GM23338 (cell line): Measurements from ENCODE around the gene MCM7. TPM values are rescaled to one million over a fixed set of nuclear protein-coding genes. Genes with fewer than 3 reads are reported as not detected.

Experiments used
- ATAC-seq: fragments of 200-7000 bp; cut with Tn5 transposase; 3 replicates; pipeline ENCODE4 v1.9.1; 2020
- DNase-seq: peaks from one replicate; pipeline ENCODE4 v3.0.0-alpha.2; 2015; ENCODE audit warnings: low spot score
- H2AFZ ChIP-seq: fragments of 200-600 bp; sonication (generic); 2 replicates; pipeline ENCODE4 v1.8.0; 2016; ENCODE audit warnings: antibody characterized with exemption, mild to moderate bottlenecking, moderate library complexity
- H3F3A ChIP-seq: fragments of 200-600 bp; sonication (generic); replicated peaks from 2 replicates; pipeline ENCODE4 v1.8.0; 2017; ENCODE audit warnings: antibody characterized with exemption, mixed run types, low read depth
- H3K27ac ChIP-seq: fragments of 200-600 bp; sonication (generic); 2 replicates; pipeline ENCODE4 v1.6.1; 2016; ENCODE audit warnings: low read depth
- H3K27me3 ChIP-seq: fragments of 200-600 bp; sonication (generic); 2 replicates; pipeline ENCODE4 v1.8.0; 2016; ENCODE audit warnings: mild to moderate bottlenecking, mixed run types, moderate library complexity; ENCODE audit not compliant: insufficient read depth
- H3K36me3 ChIP-seq: fragments of 200-600 bp; sonication (generic); 2 replicates; pipeline ENCODE4 v1.8.0; 2016; ENCODE audit warnings: mild to moderate bottlenecking; ENCODE audit not compliant: insufficient read depth
- H3K4me1 ChIP-seq: fragments of 200-600 bp; sonication (generic); 2 replicates; pipeline ENCODE4 v1.8.0; 2016; ENCODE audit warnings: mild to moderate bottlenecking, moderate library complexity; ENCODE audit not compliant: insufficient read depth
- H3K4me2 ChIP-seq: fragments of 200-600 bp; sonication (generic); 2 replicates; pipeline ENCODE4 v1.7.1; 2017; ENCODE audit warnings: mixed run types
- H3K4me3 ChIP-seq: fragments of 200-600 bp; sonication (generic); 2 replicates; pipeline ENCODE4 v1.6.1; 2016; ENCODE audit warnings: mixed run types
- H3K79me2 ChIP-seq: fragments of 200-600 bp; sonication (generic); replicated peaks from 2 replicates; pipeline ENCODE4 v1.8.0; 2017; ENCODE audit warnings: mild to moderate bottlenecking; ENCODE audit not compliant: insufficient read depth
- H3K9me2 ChIP-seq: fragments of 200-600 bp; sonication (generic); 2 replicates; pipeline ENCODE4 v1.8.0; 2017; ENCODE audit not compliant: insufficient read depth
- H4K20me1 ChIP-seq: fragments of 200-600 bp; sonication (generic); replicated peaks from 2 replicates; pipeline ENCODE4 v1.8.0; 2017; ENCODE audit warnings: mild to moderate bottlenecking; ENCODE audit not compliant: insufficient read depth
- H3K27ac Mint-ChIP-seq: 2 replicates; pipeline ENCODE4 v1.8.0; 2020; ENCODE audit warnings: inconsistent platforms, mild to moderate bottlenecking, moderate library complexity, mixed read lengths
- H3K27me3 Mint-ChIP-seq: 3 replicates; pipeline ENCODE4 v1.8.0; 2022; ENCODE audit warnings: low read depth, mild to moderate bottlenecking, moderate library complexity, mixed read lengths, inconsistent platforms; ENCODE audit not compliant: insufficient read depth, poor library complexity
- H3K36me3 Mint-ChIP-seq: 3 replicates; pipeline ENCODE4 v1.8.0; 2021; ENCODE audit warnings: low read depth, mild to moderate bottlenecking, inconsistent platforms, moderate library complexity, mixed read lengths
- H3K4me1 Mint-ChIP-seq: 3 replicates; pipeline ENCODE4 v1.8.0; 2020; ENCODE audit warnings: mild to moderate bottlenecking, inconsistent platforms, mixed read lengths
- H3K4me3 Mint-ChIP-seq: 3 replicates; pipeline ENCODE4 v1.8.0; 2021; ENCODE audit warnings: moderate library complexity, mild to moderate bottlenecking, inconsistent platforms, mixed read lengths
- H3K9me3 Mint-ChIP-seq: 3 replicates; pipeline ENCODE4 v1.8.0; 2020; ENCODE audit warnings: moderate library complexity, mild to moderate bottlenecking, inconsistent platforms, mixed read lengths
- CREB1 ChIP-seq: fragments of 250-450 bp; sonication (Bioruptor Pico); IDR thresholded peaks from 2 replicates; pipeline ENCODE4 v1.5.0; 2020; ENCODE audit warnings: low read depth, mild to moderate bottlenecking, moderate library complexity
- CTCF ChIP-seq, 2 experiments: fragments of 200-600 bp in 1 of 2; sonication (generic) in 1 of 2; conservative IDR thresholded peaks; 2 replicates each; pipeline versions ENCODE4 v1.5.1 to v1.6.1; 2016 to 2017; ENCODE audit warnings: antibody characterized with exemption in 2 of 2, low read depth in 2 of 2, mild to moderate bottlenecking in 2 of 2, moderate library complexity in 1 of 2
- EZH2 ChIP-seq: fragments of 200-600 bp; sonication (generic); IDR thresholded peaks from one replicate; pipeline ENCODE4 v1.8.0; 2017; ENCODE audit warnings: antibody characterized with exemption, mild to moderate bottlenecking, low read depth; ENCODE audit not compliant: unreplicated experiment
- JUNB ChIP-seq: IDR thresholded peaks from one replicate; pipeline ENCODE4 v1.6.1; 2016; ENCODE audit warnings: antibody characterized with exemption; ENCODE audit not compliant: unreplicated experiment
- NANOG ChIP-seq: IDR thresholded peaks from 2 replicates; pipeline ENCODE4 v1.6.1; 2016; ENCODE audit warnings: antibody characterized with exemption, borderline replicate concordance
- POLR2AphosphoS5 ChIP-seq: IDR thresholded peaks from 2 replicates; pipeline ENCODE4 v1.6.1; 2016; ENCODE audit warnings: antibody characterized with exemption, low read depth
- STAT1 ChIP-seq: IDR thresholded peaks from one replicate; pipeline ENCODE4 v1.6.1; 2016; ENCODE audit warnings: antibody characterized with exemption; ENCODE audit not compliant: unreplicated experiment
- ZNF114 ChIP-seq: fragments of 250-450 bp; sonication (Bioruptor Pico); IDR thresholded peaks from 2 replicates; pipeline ENCODE4 v1.5.0; 2020; ENCODE audit warnings: mild to moderate bottlenecking, moderate library complexity
- polyA plus RNA-seq: library from polyadenylated mRNA; unstranded; fragments of >200 nt; fragmentation: Nextera tagmentation; extraction: Ambion mirVana; gene quantifications from 2 replicates; pipeline ENCODE4 v1.2.1, GENCODE V29; 2016
- total RNA-seq: library from RNA; depleted of rRNA; stranded (reverse); fragments of >200 nt; shearing (Covaris generic); gene quantifications from 2 replicates; pipeline ENCODE4 v1.2.3, GENCODE V29; 2014
- TF ChIP-seq, protein P1 (sequence below): IDR thresholded peaks from 2 replicates; pipeline ENCODE4 v1.6.1; 2016; ENCODE audit warnings: antibody characterized with exemption
- TF ChIP-seq, protein P2 (sequence below): fragments of 250-450 bp; sonication (Bioruptor Pico); IDR thresholded peaks from 2 replicates; pipeline ENCODE4 v1.5.0; 2020; ENCODE audit warnings: mild to moderate bottlenecking, moderate library complexity

MCM7 gene
- total and polyA plus RNA-seq, 2 experiments from 2014 or later: 140 to 285 TPM

GRCh38 chr7:100061518-100062193, 39.5 kb downstream of the MCM7 start:
- H3K4me2 ChIP-seq: no peak overlapping the region
- H3K36me3 ChIP-seq: peaks cover 40% of the 10 kb centered on the region
- H3K79me2 ChIP-seq: no peaks in the 10 kb centered on the region
- no peaks in the 10 kb centered on the region for H3K4me1 ChIP-seq
- peaks cover 12% of the 10 kb centered on the region; the same call in 1 of the 2 replicates for H3F3A ChIP-seq
- TF ChIP-seq CREB1 (CRISPR knock-in tag) (no peak), STAT1 (no peak), ZNF114 (CRISPR knock-in tag) (no peak), JUNB (no peak), EZH2 (no peak), CTCF (conservative IDR thresholded peaks at IDR 0.05; ENCODE audit: low read depth in 2 of 2) (no peak), NANOG (no peak), POLR2AphosphoS5 (no peak)
- TF ChIP-seq, protein P1, sequence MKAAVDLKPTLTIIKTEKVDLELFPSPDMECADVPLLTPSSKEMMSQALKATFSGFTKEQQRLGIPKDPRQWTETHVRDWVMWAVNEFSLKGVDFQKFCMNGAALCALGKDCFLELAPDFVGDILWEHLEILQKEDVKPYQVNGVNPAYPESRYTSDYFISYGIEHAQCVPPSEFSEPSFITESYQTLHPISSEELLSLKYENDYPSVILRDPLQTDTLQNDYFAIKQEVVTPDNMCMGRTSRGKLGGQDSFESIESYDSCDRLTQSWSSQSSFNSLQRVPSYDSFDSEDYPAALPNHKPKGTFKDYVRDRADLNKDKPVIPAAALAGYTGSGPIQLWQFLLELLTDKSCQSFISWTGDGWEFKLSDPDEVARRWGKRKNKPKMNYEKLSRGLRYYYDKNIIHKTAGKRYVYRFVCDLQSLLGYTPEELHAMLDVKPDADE: no peak
- no peaks in the 10 kb centered on the region for H3K27me3 ChIP-seq
- no peak overlapping the region for H3K4me3 Mint-ChIP-seq
- H3K4me3 ChIP-seq: no peak overlapping the region
- peaks cover 6% of the 10 kb centered on the region; the same call in 1 of the 2 replicates for H4K20me1 ChIP-seq
- H3K27me3 Mint-ChIP-seq: peaks cover 7% of the 10 kb centered on the region
- H3K36me3 Mint-ChIP-seq: peaks cover 87% of the 10 kb centered on the region
- H3K27ac ChIP-seq: no peak overlapping the region
- no peak overlapping the region for H3K27ac Mint-ChIP-seq
- no peak overlapping the region for H2AFZ ChIP-seq
- H3K4me1 Mint-ChIP-seq: no peaks in the 10 kb centered on the region
- DNase-seq: no peak
- no peak for ATAC-seq
- H3K9me2 ChIP-seq: no peaks in the 10 kb centered on the region
- H3K9me3 Mint-ChIP-seq: no peaks in the 10 kb centered on the region

DNA sequence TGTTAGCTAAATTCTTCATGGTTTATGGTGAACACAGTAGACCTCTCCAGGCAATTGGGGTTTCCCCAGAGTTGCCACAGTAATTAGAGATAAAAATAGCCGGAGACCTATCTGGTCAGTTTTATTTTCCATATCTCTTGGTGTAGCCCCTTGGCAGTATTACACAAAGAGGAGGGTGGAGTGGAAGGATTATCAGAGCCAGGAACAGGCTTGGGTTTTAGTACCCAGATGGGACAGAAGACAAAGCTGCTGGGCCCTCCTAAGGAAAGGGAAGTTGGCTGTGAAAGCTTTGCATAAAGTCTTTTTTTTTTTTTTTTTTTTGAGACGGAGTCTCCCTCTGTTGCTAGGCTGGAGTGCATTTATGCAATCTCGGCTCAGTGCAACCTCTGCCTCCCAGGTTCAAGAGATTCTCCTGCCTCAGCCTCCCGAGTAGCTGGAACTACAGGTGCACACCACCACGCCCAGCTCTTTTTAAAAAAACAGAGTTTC, 41.9 kb downstream of the MCM7 start:
- H3K4me1 Mint-ChIP-seq: no peaks in the 10 kb centered on the region
- Histone ChIP-seq H3K9me2 (no peaks in the 10 kb centered on the region), H3K4me3 (no peak overlapping the region), H2AFZ (no peak overlapping the region), H3K27me3 (no peaks in the 10 kb centered on the region), H3K4me1 (no peaks in the 10 kb centered on the region), H3K27ac (no peak overlapping the region), H3K4me2 (no peak overlapping the region), H3F3A (0 out of 2 replicates have a peak, but pooled peaks cover 2% of the 10 kb centered on the region), H3K79me2 (peaks cover under 1% of the 10 kb centered on the region; the same call in 1 of the 2 replicates), H3K36me3 (peaks cover 32% of the 10 kb centered on the region), H4K20me1 (peaks cover 6% of the 10 kb centered on the region; the same call in 1 of the 2 replicates)
- H3K9me3 Mint-ChIP-seq: no peaks in the 10 kb centered on the region
- no peak overlapping the region for H3K4me3 Mint-ChIP-seq
- H3K27me3 Mint-ChIP-seq: peaks cover 4% of the 10 kb centered on the region
- H3K27ac Mint-ChIP-seq: no peak overlapping the region
- peaks cover 68% of the 10 kb centered on the region for H3K36me3 Mint-ChIP-seq
- ATAC-seq (no peak), DNase-seq (no peak)
- TF ChIP-seq, protein P2, sequence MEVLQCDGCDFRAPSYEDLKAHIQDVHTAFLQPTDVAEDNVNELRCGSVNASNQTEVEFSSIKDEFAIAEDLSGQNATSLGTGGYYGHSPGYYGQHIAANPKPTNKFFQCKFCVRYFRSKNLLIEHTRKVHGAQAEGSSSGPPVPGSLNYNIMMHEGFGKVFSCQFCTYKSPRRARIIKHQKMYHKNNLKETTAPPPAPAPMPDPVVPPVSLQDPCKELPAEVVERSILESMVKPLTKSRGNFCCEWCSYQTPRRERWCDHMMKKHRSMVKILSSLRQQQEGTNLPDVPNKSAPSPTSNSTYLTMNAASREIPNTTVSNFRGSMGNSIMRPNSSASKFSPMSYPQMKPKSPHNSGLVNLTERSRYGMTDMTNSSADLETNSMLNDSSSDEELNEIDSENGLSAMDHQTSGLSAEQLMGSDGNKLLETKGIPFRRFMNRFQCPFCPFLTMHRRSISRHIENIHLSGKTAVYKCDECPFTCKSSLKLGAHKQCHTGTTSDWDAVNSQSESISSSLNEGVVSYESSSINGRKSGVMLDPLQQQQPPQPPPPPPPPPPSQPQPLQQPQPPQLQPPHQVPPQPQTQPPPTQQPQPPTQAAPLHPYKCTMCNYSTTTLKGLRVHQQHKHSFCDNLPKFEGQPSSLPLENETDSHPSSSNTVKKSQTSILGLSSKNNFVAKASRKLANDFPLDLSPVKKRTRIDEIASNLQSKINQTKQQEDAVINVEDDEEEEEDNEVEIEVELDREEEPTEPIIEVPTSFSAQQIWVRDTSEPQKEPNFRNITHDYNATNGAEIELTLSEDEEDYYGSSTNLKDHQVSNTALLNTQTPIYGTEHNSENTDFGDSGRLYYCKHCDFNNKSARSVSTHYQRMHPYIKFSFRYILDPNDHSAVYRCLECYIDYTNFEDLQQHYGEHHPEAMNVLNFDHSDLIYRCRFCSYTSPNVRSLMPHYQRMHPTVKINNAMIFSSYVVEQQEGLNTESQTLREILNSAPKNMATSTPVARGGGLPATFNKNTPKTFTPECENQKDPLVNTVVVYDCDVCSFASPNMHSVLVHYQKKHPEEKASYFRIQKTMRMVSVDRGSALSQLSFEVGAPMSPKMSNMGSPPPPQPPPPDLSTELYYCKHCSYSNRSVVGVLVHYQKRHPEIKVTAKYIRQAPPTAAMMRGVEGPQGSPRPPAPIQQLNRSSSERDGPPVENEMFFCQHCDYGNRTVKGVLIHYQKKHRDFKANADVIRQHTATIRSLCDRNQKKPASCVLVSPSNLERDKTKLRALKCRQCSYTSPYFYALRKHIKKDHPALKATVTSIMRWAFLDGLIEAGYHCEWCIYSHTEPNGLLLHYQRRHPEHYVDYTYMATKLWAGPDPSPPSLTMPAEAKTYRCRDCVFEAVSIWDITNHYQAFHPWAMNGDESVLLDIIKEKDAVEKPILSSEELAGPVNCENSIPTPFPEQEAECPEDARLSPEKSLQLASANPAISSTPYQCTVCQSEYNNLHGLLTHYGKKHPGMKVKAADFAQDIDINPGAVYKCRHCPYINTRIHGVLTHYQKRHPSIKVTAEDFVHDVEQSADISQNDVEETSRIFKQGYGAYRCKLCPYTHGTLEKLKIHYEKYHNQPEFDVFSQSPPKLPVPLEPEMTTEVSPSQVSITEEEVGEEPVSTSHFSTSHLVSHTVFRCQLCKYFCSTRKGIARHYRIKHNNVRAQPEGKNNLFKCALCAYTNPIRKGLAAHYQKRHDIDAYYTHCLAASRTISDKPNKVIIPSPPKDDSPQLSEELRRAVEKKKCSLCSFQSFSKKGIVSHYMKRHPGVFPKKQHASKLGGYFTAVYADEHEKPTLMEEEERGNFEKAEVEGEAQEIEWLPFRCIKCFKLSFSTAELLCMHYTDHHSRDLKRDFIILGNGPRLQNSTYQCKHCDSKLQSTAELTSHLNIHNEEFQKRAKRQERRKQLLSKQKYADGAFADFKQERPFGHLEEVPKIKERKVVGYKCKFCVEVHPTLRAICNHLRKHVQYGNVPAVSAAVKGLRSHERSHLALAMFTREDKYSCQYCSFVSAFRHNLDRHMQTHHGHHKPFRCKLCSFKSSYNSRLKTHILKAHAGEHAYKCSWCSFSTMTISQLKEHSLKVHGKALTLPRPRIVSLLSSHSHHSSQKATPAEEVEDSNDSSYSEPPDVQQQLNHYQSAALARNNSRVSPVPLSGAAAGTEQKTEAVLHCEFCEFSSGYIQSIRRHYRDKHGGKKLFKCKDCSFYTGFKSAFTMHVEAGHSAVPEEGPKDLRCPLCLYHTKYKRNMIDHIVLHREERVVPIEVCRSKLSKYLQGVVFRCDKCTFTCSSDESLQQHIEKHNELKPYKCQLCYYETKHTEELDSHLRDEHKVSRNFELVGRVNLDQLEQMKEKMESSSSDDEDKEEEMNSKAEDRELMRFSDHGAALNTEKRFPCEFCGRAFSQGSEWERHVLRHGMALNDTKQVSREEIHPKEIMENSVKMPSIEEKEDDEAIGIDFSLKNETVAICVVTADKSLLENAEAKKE (CRISPR knock-in tag): no peak
- TF ChIP-seq EZH2: no peak
